Measurements from ENCODE around the gene MUCL3.
A peak's percentile ranks its signal among the peaks of the same experiment; 100 is the strongest.
"Not testable (repeated sequence)": the region's sequence is repeated elsewhere in the genome, so short reads cannot be mapped to it uniquely, and the experiment has no call there.

MUCL3 gene

GRCh38 chr6:30940361-30940986, at the start of gene MUCL3:
Gene MUCL3 (plus strand): TSS chr6:30940973. CDS start chr6:30941000, 27 bp downstream.
- no peak for FAIRE-seq

- no peak for FAIRE-seq
Measured at GRCh38 chr6:30891450-30891723, 49.4 kb upstream of the MUCL3 start.

GRCh38 chr6:30891816-30892538, 48.8 kb upstream of the MUCL3 start:
- no peak for FAIRE-seq

GRCh38 chr6:30893001-30893591, 47.7 kb upstream of the MUCL3 start:
- FAIRE-seq, result no peak

- FAIRE-seq, result no peak
Measured at GRCh38 chr6:30893666-30894065, 47.1 kb upstream of the MUCL3 start.

GRCh38 chr6:30894381-30894780, 46.4 kb upstream of the MUCL3 start:
- no peak for FAIRE-seq

- FAIRE-seq, result no peak
Measured at GRCh38 chr6:30894935-30895334, 45.8 kb upstream of the MUCL3 start.

GRCh38 chr6:30895343-30895742, 45.4 kb upstream of the MUCL3 start:
- no peak for FAIRE-seq

GRCh38 chr6:30896541-30896940, 44.2 kb upstream of the MUCL3 start:
- FAIRE-seq, result no peak

GRCh38 chr6:30897882-30898281, 42.9 kb upstream of the MUCL3 start:
- no peak for FAIRE-seq

- no peak for FAIRE-seq
Measured at GRCh38 chr6:30898750-30899360, 41.9 kb upstream of the MUCL3 start.

- no peak for FAIRE-seq
Measured at GRCh38 chr6:30900863-30901417, 39.8 kb upstream of the MUCL3 start.

- no peak for FAIRE-seq
Measured at GRCh38 chr6:30901436-30901835, 39.3 kb upstream of the MUCL3 start.

GRCh38 chr6:30902196-30902595, 38.6 kb upstream of the MUCL3 start:
- not testable (repeated sequence) for FAIRE-seq

- FAIRE-seq, result no peak
Measured at GRCh38 chr6:30902709-30903108, 38.1 kb upstream of the MUCL3 start.

GRCh38 chr6:30903236-30903635, 37.5 kb upstream of the MUCL3 start:
- FAIRE-seq, result no peak

- not testable (repeated sequence) for FAIRE-seq
Measured at GRCh38 chr6:30907290-30907757, 33.4 kb upstream of the MUCL3 start.

GRCh38 chr6:30907758-30908591, 32.8 kb upstream of the MUCL3 start, which contains the start of gene GTF2H4:
Gene GTF2H4 (plus strand): TSS chr6:30908207.
- FAIRE-seq, result peak; percentile 94

GRCh38 chr6:30908700-30909099, 32.1 kb upstream of the MUCL3 start:
- no peak for FAIRE-seq

GRCh38 chr6:30910473-30910872, 30.3 kb upstream of the MUCL3 start:
- FAIRE-seq, result not testable (repeated sequence)

- no peak for FAIRE-seq
Measured at GRCh38 chr6:30912746-30913520, 27.8 kb upstream of the MUCL3 start.

- no peak for FAIRE-seq
Measured at GRCh38 chr6:30913721-30914075, 27.1 kb upstream of the MUCL3 start.

Data from endometrium (tissue), 2 donors.